K562 (cell line): Measurements from ENCODE around the gene PRKG1. TPM values are rescaled to one million over a fixed set of nuclear protein-coding genes. Genes with fewer than 3 reads are reported as not detected.

Source experiments
- CBX5 ChIP-seq: IDR thresholded peaks from 2 replicates; pipeline ENCODE4 v1.6.1; 2014; ENCODE audit warnings: low read depth, borderline replicate concordance
- CTCFL ChIP-seq: IDR thresholded peaks from 2 replicates; pipeline ENCODE4 v1.6.1; 2011; ENCODE audit warnings: borderline replicate concordance, low read depth, mild to moderate bottlenecking, moderate library complexity, low read length; ENCODE audit not compliant: insufficient read depth, poor library complexity, severe bottlenecking
- ELK3 ChIP-seq: fragments of 450-650 bp; formaldehyde crosslinking; IDR thresholded peaks from 2 replicates; pipeline ENCODE4 v1.4.0; 2020; ENCODE audit warnings: mild to moderate bottlenecking
- FOXA3 ChIP-seq, 2 experiments: fragments of 450-650 bp in 1 of 2; sonication (generic) in 1 of 2; formaldehyde crosslinking; IDR thresholded peaks in 1 of 2; conservative IDR thresholded peaks in 1 of 2; 2 replicates each; pipeline versions ENCODE4 v1.4.0 to v1.8.0; 2020 to 2022; ENCODE audit warnings: mild to moderate bottlenecking in 2 of 2, missing genetic modification reagents in 1 of 2
- LEF1 ChIP-seq: fragments of 450-650 bp; IDR thresholded peaks from 2 replicates; pipeline ENCODE4 v1.6.1; 2016; ENCODE audit warnings: mild to moderate bottlenecking
- MCM5 ChIP-seq: fragments of 450-650 bp; IDR thresholded peaks from 2 replicates; pipeline ENCODE4 v1.6.1; 2016; ENCODE audit warnings: low read depth
- MECOM ChIP-seq: fragments of 250-450 bp; sonication (Bioruptor Pico); IDR thresholded peaks from 2 replicates; pipeline ENCODE4 v1.8.0; 2022; ENCODE audit warnings: inconsistent platforms
- NONO ChIP-seq, 2 experiments: fragments of 200-400 bp in 1 of 2; fragments of 450-650 bp in 1 of 2; formaldehyde crosslinking in 1 of 2; IDR thresholded peaks; 2 replicates each; pipeline ENCODE4 v1.6.1; 2017; ENCODE audit warnings: low read depth in 2 of 2, mild to moderate bottlenecking in 2 of 2, moderate library complexity in 2 of 2, low read length in 1 of 2
- TEAD1 ChIP-seq, 2 experiments: fragments of 450-650 bp in 1 of 2; sonication (generic) in 1 of 2; formaldehyde crosslinking; IDR thresholded peaks; 2 replicates each; pipeline versions ENCODE4 v1.4.0 to v1.8.0; 2020 to 2022; ENCODE audit warnings: mild to moderate bottlenecking in 2 of 2, missing genetic modification reagents in 1 of 2
- ZFP30 ChIP-seq: fragments of 250-450 bp; sonication (Bioruptor Pico); IDR thresholded peaks from 2 replicates; pipeline ENCODE4 v1.8.0; 2022; ENCODE audit warnings: moderate library complexity, mild to moderate bottlenecking, inconsistent platforms, borderline replicate concordance
- ZNF395 ChIP-seq: fragments of 200-800 bp; sonication (Bioruptor generic); IDR thresholded peaks from 2 replicates; pipeline ENCODE4 v1.6.1; 2017; ENCODE audit warnings: missing genetic modification characterization, missing compliant biosample characterization
- ZSCAN32 ChIP-seq: fragments of 450-650 bp; formaldehyde crosslinking; IDR thresholded peaks from 2 replicates; pipeline ENCODE4 v1.4.0; 2020; ENCODE audit warnings: mild to moderate bottlenecking, moderate library complexity
- polyA plus RNA-seq, 8 experiments: library from polyadenylated mRNA; depleted of rRNA in 4 of 8; stranded (reverse) in 5 of 8; unstranded in 3 of 8; fragments of >200 nt; fragmentation: Nextera tagmentation in 2 of 8; fragmentation: Illumina TruSeq in 1 of 8; extraction: Ambion mirVana in 2 of 8; extraction: Trizol in 1 of 8; gene quantifications; 2 replicates each; pipeline versions ENCODE4 v1.2.1 to v1.2.3, GENCODE V29; 2011 to 2014; ENCODE audit warnings: inconsistent platforms in 1 of 8, missing spikeins in 1 of 8
- total RNA-seq, 7 experiments: library from RNA; depleted of rRNA in 6 of 7; stranded (reverse); fragments of >200 nt in 6 of 7; fragmentation: Illumina TruSeq in 2 of 7; extraction: Trizol in 2 of 7; gene quantifications; 2 replicates each; pipeline versions ENCODE4 v1.2.1 to v1.2.3, GENCODE V29; 2011 to 2021; ENCODE audit warnings: low replicate concordance in 1 of 7
- TF ChIP-seq, protein P1 (sequence below), 2 experiments: fragments of 450-650 bp; formaldehyde crosslinking in 1 of 2; IDR thresholded peaks; 2 replicates each; pipeline versions ENCODE4 v1.4.0 to v1.6.1; 2014 to 2020; ENCODE audit warnings: mild to moderate bottlenecking in 2 of 2, borderline replicate concordance in 1 of 2, low read depth in 1 of 2

Gene PRKG1
- total and polyA plus RNA-seq, 9 of the 15 experiments (the other 6 are each of a cell fraction or from before 2014, with no cell fraction given), result 0.22 TPM; not detected in 8

DNA sequence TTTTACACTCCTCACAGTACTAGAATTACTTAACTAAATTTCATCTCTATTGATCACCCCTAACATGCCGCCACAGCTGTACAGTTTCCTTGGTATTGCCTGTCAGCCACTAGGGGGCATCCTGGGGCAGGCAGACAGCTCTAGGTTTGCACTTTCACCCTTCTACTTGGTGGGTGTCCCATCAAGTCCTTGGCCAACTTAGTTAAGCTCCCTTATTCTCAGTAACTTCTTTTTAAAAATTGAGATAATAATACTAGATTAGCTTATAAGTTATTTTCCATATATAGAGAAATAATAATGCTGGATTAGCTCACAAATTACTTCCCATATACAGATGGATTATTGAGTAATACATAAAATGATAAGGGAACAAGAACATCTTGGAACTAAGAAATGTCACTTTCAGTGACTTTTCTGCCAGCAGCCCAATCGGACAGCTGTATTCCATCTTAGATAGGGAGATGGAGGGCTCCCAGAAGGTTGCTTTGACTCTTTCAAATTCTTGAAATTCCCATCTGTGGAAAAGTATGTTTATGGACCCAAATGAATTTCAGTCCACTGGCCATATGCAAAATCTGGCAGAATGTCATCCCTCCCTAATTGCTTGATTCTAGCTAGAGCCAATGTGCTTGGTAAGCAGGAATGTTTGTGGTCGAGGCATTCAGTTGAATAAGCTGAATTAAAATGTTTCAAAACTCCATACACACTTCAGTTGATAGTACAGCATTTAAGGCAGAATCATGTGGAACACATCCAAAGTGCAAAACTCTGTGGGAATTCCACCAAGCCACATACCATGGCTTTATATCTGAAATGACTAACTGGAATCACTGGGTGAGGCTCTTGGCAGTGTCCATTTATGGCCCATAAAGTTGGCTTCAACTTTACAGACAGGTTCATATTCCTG lies 315.4 kb downstream of the PRKG1 start (continued):
- TF ChIP-seq, protein P1, sequence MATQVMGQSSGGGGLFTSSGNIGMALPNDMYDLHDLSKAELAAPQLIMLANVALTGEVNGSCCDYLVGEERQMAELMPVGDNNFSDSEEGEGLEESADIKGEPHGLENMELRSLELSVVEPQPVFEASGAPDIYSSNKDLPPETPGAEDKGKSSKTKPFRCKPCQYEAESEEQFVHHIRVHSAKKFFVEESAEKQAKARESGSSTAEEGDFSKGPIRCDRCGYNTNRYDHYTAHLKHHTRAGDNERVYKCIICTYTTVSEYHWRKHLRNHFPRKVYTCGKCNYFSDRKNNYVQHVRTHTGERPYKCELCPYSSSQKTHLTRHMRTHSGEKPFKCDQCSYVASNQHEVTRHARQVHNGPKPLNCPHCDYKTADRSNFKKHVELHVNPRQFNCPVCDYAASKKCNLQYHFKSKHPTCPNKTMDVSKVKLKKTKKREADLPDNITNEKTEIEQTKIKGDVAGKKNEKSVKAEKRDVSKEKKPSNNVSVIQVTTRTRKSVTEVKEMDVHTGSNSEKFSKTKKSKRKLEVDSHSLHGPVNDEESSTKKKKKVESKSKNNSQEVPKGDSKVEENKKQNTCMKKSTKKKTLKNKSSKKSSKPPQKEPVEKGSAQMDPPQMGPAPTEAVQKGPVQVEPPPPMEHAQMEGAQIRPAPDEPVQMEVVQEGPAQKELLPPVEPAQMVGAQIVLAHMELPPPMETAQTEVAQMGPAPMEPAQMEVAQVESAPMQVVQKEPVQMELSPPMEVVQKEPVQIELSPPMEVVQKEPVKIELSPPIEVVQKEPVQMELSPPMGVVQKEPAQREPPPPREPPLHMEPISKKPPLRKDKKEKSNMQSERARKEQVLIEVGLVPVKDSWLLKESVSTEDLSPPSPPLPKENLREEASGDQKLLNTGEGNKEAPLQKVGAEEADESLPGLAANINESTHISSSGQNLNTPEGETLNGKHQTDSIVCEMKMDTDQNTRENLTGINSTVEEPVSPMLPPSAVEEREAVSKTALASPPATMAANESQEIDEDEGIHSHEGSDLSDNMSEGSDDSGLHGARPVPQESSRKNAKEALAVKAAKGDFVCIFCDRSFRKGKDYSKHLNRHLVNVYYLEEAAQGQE (IDR thresholded peaks at IDR 0.05; ENCODE audit: borderline replicate concordance), result peak; percentile 31; the same call in 1 of the 2 replicates
- TF ChIP-seq, protein P1 (CRISPR knock-in tag; IDR thresholded peaks at IDR 0.05; ENCODE audit: low read depth), result no peak
- TF ChIP-seq MECOM (CRISPR knock-in tag) (no peak), MCM5 (no peak), ELK3 (CRISPR knock-in tag) (no peak), LEF1 (no peak), ZFP30 (CRISPR knock-in tag) (no peak), TEAD1 (CRISPR knock-in tag; IDR thresholded peaks at IDR 0.05) (no peak), ZSCAN32 (no peak), CBX5 (no peak), FOXA3 (CRISPR knock-in tag; conservative IDR thresholded peaks at IDR 0.05 in 1 of 2, IDR thresholded peaks at IDR 0.05 in 1 of 2) (no peak), NONO (IDR thresholded peaks at IDR 0.05; ENCODE audit: low read depth in 2 of 2, low read length in 1 of 2) (no peak), ZNF395 (CRISPR knock-in tag) (no peak), CTCFL (peak; percentile 5)
